GM19324 (cell line): ENCODE measurements around the gene ERP27.

Experiments
- ATAC-seq: cut with Tn5 transposase; IDR thresholded peaks from one replicate; pipeline ENCODE4 v1.9.1; 2021; ENCODE audit warnings: mild to moderate bottlenecking, moderate library complexity; ENCODE audit not compliant: unreplicated experiment, low FRiP score

ERP27 gene

DNA sequence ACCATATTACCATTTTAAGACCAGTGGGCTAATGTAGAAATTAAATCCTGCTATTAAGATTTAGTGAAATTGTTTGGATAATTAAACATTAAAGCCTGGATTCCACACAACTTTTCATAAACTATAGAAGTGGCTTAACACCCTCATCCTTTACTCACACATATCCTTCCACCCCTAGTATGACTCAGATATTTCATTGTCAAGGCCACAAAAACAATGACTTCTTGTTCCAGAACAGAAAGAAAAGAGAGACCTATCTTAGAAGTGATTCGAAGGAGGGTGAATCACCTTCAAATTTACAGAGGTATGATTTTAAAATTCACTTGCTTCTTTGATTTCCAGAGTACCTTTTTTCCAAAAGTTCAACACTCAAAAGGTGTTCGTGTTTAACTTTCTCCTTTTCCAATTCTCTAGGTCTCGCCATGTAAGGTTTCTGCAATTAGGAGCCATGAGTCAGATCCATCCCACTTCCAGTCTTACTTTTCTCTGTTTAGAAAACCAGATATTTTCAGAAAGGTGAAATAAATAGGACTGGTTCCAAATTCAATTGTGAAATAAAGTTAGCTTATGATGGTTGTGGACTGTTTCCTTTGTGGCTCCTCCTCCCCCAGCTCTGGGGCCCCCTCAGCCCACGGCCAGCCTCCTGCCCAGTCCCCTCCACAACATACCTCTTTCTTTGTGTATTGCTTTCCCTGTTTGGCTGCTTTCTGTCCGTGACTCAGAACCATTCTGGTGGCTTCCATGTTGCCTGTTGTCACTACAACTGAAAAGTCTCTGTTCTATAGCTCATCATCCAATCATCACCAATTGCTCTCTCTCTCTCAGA is 28.0 kb downstream of the ERP27 start:
- no peak for ATAC-seq

GRCh38 chr12:14907953-14908352 is 30.4 kb downstream of the ERP27 start:
- ATAC-seq: no peak

- ATAC-seq: no peak
These were observed 32.2 kb downstream of the ERP27 start for GRCh38 chr12:14906114-14906513.

GRCh38 chr12:14905269-14906004 is 32.9 kb downstream of the ERP27 start:
- ATAC-seq: no peak

GRCh38 chr12:14904854-14905253 is 33.5 kb downstream of the ERP27 start:
- ATAC-seq: no peak

DNA sequence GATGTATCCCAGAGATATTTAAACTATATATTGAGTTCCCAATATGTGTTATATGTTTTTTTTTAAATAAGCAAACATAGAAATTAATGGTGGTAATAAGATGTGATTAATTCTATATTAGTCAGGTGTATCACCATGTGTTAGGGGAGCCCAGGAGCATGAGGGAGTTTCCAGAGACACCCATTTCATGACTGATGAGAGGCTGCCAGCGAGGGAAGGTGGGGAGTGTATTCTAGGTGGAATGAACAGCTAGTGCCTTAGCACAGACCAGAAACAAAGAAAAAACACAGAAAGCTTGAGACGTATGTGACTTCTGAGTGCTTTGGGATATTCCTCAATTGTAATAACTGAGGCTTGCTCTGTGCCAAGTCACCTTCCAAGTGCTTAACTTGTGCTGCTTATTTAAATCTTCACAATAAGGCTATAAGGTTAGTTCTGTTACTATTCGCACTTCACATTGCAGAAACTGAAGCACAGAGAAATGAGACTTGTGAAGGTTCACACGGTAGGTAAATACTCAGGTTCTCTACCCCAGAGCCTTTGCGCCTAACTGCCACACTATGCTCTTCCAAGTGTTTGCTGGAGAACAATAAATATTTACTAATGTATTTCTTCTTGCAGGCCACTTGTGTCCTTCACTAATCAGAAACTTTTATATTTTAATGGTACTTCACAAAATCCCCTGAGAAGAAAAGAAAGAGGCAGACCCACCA is 34.8 kb downstream of the ERP27 start:
- no peak for ATAC-seq

- no peak for ATAC-seq
These were observed 35.9 kb downstream of the ERP27 start for GRCh38 chr12:14902465-14902864.

- ATAC-seq: no peak
These were observed 37.1 kb downstream of the ERP27 start for GRCh38 chr12:14901228-14901562.

- no peak for ATAC-seq
These were observed 37.7 kb downstream of the ERP27 start for GRCh38 chr12:14900521-14901227.

DNA sequence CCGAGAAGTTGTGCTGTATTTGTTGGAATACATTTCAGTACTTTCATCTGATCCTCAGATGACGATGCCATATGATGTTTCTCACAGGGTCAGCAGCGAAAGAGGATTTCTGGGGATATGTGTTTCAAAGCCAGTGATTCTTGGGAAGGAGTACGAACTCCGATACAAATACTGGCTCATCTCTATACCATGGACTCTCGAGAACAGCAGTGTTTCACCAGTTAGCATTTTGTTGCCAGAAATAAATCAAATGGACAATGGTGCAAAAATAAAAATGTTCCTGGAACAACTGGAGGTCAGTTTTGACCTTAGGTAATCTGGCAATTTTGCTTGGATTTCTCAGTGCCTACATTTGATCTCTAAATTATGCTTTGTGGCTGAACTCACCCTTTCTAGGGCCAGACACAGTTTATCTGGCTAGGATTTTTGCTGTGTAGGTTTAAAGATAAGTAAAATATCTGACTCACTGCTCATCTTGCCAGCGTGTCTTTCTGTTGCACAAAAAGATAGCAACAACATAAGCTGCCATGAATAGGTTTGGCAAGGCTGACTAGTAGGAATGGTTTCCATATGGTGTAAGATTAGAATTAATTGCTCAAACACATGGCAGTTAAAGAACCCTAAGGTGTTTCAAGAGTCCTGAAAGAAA is 41.7 kb downstream of the ERP27 start:
- ATAC-seq: no peak

- ATAC-seq: no peak
These were observed 44.7 kb downstream of the ERP27 start for GRCh38 chr12:14893506-14894250.

DNA sequence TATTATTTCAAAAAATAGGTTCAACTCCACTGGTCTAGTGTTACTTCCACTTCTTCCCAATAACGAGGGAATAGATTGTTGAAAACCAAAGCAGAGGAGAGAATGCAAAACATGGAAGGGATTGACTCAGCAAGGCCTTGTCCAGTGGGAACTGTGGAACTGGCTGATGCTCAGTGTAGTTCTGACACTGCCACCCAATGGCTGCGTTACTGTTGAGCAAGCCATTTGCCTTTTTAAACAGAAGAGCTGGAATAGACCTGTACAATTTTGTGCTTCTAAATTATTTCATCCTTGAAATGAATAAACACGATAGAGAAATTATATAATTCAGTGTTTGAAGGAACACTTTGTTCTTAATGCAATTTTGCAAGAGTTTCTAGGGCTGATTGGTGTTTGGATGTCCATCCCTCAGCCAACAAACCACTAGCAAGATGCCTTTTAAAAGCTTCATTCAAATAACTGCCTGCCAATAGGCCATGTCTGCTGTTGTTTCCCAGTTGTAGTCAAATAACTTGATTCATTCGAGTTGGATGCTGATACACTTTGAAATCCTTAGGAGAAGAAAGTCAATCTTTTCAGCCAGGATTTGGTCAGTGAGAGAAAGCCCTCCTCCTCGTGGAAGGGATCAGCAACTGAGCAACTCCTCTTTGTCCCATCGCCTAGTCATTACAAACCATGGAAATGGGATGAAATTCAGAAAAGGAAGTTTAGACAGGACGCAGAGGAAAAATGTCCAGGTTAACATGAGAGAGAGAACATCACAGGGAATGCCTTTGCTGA is 45.4 kb downstream of the ERP27 start:
- ATAC-seq: no peak

DNA sequence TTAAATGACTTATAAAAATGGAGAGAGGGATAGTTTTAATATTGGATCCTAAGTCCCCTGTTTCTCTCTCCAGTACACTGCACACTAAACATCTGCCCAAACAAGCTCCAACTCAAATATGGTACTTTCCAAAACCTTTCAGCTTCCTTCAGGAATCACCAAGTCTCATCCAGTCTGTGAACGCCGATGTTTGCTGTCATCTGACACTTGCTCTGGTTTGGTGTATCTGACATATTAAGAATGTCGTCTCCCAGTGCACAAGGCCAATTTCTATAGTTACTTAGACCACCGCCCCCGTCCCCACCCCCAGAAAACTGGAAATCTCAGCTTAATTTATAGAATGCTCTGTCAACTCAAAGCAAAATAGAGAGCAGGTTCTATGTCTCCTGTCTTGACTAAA is 47.6 kb downstream of the ERP27 start:
- ATAC-seq: no peak

GRCh38 chr12:14886271-14886670 is 52.1 kb downstream of the ERP27 start:
- ATAC-seq: no peak

GRCh38 chr12:14885718-14886221 is 52.6 kb downstream of the ERP27 start, which contains the start of gene MGP:
TSS of gene MGP (minus strand) at chr12:14885854. CDS start at chr12:14885791, 63 bp downstream.
- ATAC-seq: no peak

DNA sequence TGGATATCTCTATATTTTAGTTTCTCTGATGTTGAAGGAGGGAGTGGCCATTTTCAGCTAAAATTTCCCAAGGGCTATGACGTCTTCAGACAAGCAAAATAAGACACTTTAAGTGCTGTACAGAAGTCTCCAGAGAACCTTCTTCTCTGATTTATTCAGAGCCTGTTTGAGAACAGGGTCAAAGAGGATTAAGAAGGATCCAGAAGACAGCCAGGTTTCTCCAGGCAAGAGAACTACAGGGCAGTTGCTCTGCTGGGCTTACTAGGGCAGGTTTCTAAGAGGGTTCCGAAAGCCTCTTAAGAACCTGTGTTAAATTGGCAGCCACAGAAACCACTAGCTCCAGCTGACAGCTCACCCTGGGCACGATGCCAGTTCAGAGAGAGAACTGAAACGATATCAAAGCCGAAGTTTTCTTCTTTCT is 53.9 kb downstream of the ERP27 start:
- peak; percentile 99 for ATAC-seq

GRCh38 chr12:14883686-14884085 is 54.7 kb downstream of the ERP27 start:
- ATAC-seq: no peak

GRCh38 chr12:14880890-14881453 is 57.4 kb downstream of the ERP27 start:
- ATAC-seq: no peak
